ENCODE results near the gene KCNG2.

KCNG2 gene

GRCh38 chr18:79785831-79786230 lies 11.9 kb upstream of the KCNG2 start:
- DNase-seq (ENCODE audit: low spot score) = no peak

DNA sequence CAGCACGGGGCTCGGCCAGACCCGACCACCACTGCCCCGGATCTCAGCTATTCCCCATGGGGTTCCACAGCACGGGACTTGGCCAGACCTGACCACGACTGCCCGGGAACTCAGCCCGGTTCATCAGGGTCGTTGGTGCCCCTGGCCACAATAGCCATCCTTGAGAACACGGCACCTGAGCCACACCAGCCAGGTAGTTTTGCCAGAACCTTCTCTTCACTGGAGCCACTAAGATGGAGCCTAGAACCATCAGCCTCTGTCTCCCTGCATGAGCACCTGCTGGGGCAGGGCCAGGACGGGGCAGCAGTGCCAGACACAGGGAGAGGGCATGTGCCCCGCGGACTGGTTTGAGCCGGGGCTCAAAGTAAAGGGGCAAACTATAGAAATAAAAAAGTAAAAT lies 11.4 kb upstream of the KCNG2 start:
- DNase-seq (ENCODE audit: low spot score) = no peak

DNA sequence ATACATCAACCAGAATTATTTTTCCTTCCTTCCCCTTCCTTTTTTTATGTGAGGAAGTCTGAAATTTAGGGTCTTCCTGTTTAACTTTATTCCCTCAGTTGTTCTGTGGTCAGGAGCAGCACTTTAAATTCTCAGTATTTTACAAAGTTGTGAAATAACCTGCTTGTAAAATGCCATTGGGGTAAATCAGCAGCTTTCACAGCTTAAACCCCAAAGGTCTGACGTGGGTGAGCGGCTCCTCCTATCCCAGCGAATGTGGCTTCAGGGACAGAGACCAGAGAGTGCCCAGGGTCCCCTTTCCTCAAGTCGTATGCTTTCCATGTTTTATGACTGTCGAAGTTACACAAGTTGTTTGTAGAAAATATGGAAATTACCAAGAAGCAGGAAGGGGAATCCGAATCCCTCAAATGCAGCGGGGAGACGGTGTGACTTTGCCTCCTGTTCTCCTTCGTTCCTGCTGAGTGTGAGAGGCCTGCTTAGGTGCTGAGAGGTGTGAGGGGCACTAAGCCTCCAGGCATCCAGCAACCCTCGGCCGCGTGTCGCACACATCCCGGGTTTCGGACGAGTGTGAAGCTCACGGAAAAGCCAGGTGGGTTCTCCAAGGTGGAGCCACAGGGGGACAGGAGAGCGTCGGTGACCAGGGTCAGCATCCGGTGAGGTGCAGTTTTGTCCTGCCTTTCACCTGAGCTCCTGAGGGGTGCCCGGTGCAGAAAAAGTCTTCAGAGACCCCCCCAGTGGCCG lies 10.8 kb upstream of the KCNG2 start:
- DNase-seq (ENCODE audit: low spot score) = no peak

- no peak for DNase-seq (ENCODE audit: low spot score)
These were observed 10.2 kb upstream of the KCNG2 start for GRCh38 chr18:79787527-79787864.

DNA sequence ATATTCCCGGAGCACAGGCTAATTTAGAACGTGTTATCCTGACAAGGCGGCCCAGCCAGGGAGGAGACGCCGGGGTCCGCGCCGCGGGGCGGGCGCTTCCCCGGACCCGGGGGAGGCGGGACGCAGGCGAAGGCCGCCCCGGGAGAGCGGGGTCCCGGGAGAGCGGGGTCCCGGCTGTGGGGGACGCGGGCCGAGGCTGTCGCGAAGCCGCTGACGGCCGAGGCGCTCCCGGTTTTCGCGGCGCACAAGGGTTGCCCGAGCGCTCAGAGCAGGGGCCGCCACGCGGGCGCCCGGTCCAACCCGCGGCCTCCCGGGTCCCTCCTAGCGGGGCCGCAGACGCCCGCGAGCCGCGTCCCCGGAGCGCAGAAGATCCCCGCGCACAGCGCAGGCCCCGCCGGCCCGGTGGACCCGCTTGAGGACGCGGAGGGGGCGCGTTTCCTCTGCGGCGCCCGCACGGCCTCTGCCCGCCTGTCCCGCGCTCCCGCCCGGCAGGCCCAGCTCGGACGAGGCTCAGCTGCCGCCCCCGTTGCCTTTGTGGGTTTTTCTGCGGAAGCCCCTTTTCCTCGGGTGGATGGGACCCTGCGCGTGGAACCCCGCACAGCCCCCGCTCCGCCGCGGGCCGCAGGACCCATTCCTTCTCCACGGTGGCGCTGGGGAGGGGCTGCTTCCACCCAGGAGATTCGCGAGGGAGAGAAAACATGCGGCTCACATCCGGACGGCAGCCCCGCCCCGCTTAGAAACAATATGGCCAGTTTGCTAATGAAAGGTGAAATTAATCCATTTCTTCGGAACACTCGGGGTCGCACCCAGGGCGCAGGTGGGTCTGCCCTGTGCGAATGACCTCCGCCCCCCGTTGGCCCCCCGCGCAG lies 9.6 kb upstream of the KCNG2 start:
- DNase-seq (ENCODE audit: low spot score) = no peak

DNA sequence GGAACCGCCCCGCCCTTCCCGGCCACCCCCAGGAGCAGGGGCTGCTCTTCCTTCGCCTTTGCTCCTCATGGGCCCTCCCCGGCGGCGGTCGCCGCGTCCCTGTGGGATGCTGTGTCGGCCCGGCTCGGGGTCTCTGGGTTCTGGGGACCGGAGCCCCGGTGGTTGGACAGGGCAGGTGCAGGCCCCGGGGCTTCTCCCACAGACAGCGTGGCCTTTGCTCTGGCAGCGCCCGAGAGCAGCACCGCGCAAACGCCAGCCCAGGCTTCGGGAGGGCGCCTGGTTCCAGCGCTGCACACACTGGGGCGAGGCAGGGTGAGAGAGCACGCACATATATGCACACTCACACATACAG lies 9.0 kb upstream of the KCNG2 start:
- no peak for DNase-seq (ENCODE audit: low spot score)

GRCh38 chr18:79789091-79789891 lies 8.4 kb upstream of the KCNG2 start:
- no peak for DNase-seq (ENCODE audit: low spot score)

GRCh38 chr18:79789901-79790890 lies 7.5 kb upstream of the KCNG2 start:
- no peak for DNase-seq (ENCODE audit: low spot score)

DNA sequence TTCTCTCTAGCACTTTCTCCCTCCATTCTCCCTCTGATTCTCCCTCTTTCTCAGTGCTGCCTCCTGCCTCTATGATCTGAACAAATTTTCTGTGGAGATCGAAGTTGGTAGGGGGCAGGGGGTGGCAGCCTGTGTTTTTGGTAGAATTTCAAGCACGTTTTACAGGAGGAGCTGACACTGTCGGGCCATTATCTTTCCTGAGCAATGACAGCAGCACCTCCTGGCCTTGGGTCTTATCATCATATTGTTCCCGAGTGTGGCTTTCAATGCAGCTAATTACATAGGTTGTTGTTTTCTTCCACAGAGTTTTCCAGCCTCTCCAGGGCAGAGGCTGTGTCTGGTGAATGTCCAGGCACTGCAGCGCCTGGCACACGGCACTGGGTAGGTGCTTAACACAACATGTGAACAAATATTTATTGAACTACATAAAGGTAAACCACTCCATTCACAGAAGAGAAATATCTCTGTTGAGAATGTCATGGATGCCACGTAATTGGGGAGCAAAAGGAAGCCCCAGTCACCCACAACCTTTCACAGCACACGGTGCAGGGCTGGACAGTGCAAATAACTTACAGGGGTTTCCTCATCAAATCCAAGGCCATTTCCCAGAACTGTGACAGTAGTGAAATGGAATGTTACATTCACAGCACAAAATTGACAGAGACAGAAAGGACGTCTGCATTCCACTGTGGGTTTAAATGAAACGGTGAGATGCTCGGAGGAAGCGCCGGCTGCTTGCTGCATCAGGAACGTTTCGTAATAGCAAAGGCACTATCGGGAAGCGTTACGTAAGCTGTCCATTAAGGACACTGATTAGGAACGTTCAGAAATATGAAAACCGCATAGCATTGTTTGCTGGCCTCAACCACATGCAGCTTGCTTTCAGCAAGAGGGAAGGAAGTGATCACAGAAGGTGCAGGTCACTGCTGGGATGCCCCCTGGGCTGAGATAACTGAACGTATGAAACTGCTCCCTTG lies 6.5 kb upstream of the KCNG2 start:
- DNase-seq (ENCODE audit: low spot score) = peak; percentile 0

- DNase-seq (ENCODE audit: low spot score) = no peak
These were observed 5.4 kb upstream of the KCNG2 start for GRCh38 chr18:79792096-79792987.

DNA sequence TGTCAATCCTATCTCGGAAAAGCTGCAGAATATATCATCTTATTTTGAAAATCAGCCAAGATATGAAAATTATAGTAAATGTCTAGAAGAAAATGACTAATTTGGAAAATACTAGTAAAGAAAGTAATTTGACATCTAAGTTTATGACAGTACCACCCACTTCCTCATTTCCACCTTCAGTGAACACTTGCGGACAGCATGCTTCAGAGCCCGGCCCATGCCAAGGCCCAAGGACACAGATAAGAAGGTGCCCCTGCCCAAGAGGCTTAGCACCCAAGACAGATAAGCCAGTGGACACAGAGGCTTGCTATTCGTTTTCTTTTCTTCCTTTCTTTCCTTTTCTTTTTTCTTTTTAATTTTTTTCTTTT lies 4.8 kb upstream of the KCNG2 start:
- no peak for DNase-seq (ENCODE audit: low spot score)

- no peak for DNase-seq (ENCODE audit: low spot score)
These were observed 2.9 kb upstream of the KCNG2 start for GRCh38 chr18:79794846-79795245.

- DNase-seq (ENCODE audit: low spot score) = no peak
These were observed 2.3 kb upstream of the KCNG2 start for GRCh38 chr18:79795446-79795845.

DNA sequence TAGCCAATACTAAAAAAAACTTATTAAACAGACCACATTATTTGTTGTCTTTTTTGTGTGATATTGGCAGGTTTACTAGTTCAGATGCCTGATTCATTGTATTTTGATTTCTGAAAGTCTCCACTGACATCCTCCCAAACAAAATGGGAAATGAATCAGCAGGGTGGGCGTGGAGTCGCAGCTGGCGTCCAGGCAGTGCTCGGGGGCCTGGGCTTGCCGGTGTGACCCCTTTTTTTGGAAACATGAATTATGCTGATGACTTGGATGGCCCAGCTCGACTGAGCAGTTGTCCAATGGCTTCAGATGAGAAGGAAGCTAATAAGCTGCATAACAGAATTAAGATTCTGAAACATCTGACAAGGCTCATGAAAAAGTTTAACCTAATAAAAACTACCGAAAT lies 1.7 kb upstream of the KCNG2 start:
- no peak for DNase-seq (ENCODE audit: low spot score)

GRCh38 chr18:79796531-79797405 lies 970 bp upstream of the KCNG2 start:
- no peak for DNase-seq (ENCODE audit: low spot score)

- no peak for DNase-seq (ENCODE audit: low spot score)
These were observed 734 bp downstream of the KCNG2 start for GRCh38 chr18:79798346-79798998.

DNA sequence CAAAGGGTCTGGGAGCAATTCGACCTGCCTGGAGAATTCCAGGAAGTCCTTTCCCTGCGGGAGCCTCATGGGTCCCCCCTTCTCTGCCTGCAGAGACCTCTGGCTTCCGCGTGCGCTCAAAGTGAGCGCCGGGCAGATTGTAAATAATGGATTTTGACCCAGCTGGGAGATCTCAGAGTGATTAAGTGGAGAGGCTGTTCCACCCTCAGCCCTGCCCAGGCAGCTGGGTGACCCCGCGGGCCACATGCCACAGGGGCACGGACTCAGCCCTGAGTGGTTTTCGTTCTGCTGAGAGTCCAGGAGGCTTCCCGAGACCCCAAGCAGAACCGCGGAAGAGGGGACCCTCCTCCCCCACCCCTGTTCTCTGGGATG lies 1.2 kb downstream of the KCNG2 start:
- DNase-seq (ENCODE audit: low spot score) = no peak
